Stomach (tissue), 9 donors: ENCODE measurements around the gene C8B. TPM values are rescaled to one million over a fixed set of nuclear protein-coding genes. Genes with fewer than 3 reads are reported as not detected.

ENCODE experiments used
- DNase-seq, 2 donors: peaks; one replicate each; pipeline versions ENCODE4 v3.0.0 to v3.0.0-alpha.2; 2013 to 2019
- H3K27ac ChIP-seq, 5 donors: fragments of 200-600 bp in 4 of 5; sonication (generic) in 4 of 5; one replicate each; pipeline ENCODE4 v1.5.1; 2013 to 2019; ENCODE audit warnings: mild to moderate bottlenecking in 1 of 5, moderate library complexity in 1 of 5
- H3K27me3 ChIP-seq, 3 donors: fragments of 200-600 bp; sonication (generic); one replicate each; pipeline ENCODE4 v1.5.1; 2017 to 2019; ENCODE audit warnings: mixed run types in 1 of 3
- H3K36me3 ChIP-seq, 4 donors: fragments of 200-600 bp; sonication (generic); 1 replicate in 3 of 4; 2 replicates in 1 of 4; pipeline ENCODE4 v1.5.1; 2016 to 2019
- H3K4me1 ChIP-seq, 4 donors: fragments of 200-600 bp; sonication (generic); one replicate each; pipeline ENCODE4 v1.5.1; 2016 to 2019
- H3K4me3 ChIP-seq, 4 donors: fragments of 200-600 bp; sonication (generic) in 3 of 4; one replicate each; pipeline ENCODE4 v1.5.1; 2016 to 2019; ENCODE audit warnings: mild to moderate bottlenecking in 1 of 4
- H3K9me3 ChIP-seq, 4 donors: fragments of 200-600 bp; sonication (generic); one replicate each; pipeline ENCODE4 v1.5.1; 2016 to 2019
- EP300 ChIP-seq: sonication (generic); formaldehyde crosslinking; IDR thresholded peaks from one replicate; pipeline ENCODE4 v1.6.1; 2017; ENCODE audit warnings: antibody characterized with exemption
- POLR2A ChIP-seq, 4 donors: fragments of 450-650 bp; IDR thresholded peaks; one replicate each; pipeline ENCODE4 v1.6.1; 2016; ENCODE audit warnings: antibody characterized with exemption in 4 of 4, control low read depth in 2 of 4, mild to moderate bottlenecking in 1 of 4, moderate library complexity in 1 of 4
- POLR2AphosphoS5 ChIP-seq, 3 donors: sonication (generic); formaldehyde crosslinking; IDR thresholded peaks; one replicate each; pipeline ENCODE4 v1.6.1; 2016; ENCODE audit warnings: antibody characterized with exemption in 3 of 3
- WGBS, 5 donors: extraction: QIAGEN DNeasy Blood & Tissue Kit in 3 of 5; methylation state at CpG; one replicate each; pipeline versions ENCODE4 v1.1.5 to v1.1.7; 2013 to 2018; 5-methylcytosine and 5-hydroxymethylcytosine counted together
- intact Hi-C: fragments of 100-400 bp; cut with DNase I; formaldehyde crosslinking; loops from one replicate; pipeline ENCODE4 v1.15.1; 2023; ENCODE audit warnings: low total_unique reads
- polyA plus RNA-seq, 3 donors: library from polyadenylated mRNA; stranded (reverse); fragments of 200-250 nt; gene quantifications; one replicate each; pipeline ENCODE4 v1.2.3, GENCODE V29; 2013
- total RNA-seq, 5 donors: library from RNA; depleted of rRNA; stranded (reverse); fragments of >200 nt; gene quantifications; one replicate each; pipeline versions ENCODE4 v1.1.0 to v1.2.3, GENCODE V29; 2014 to 2016
- TF ChIP-seq, protein P1 (sequence below), 7 experiments: fragments of 450-650 bp in 4 of 7; fragments of 200-600 bp in 3 of 7; sonication (generic) in 3 of 7; IDR thresholded peaks; one replicate each; pipeline ENCODE4 v1.5.1; 2016 to 2019; ENCODE audit warnings: antibody characterized with exemption in 7 of 7, control low read depth in 2 of 7, mild to moderate bottlenecking in 1 of 7
- donor health status: healthy with polysubstance abuse.
- donor health status: Bipolar disorder and iron deficiency.
- donor health status: healthy.

Gene C8B
- total and polyA plus RNA-seq, 8 donors = 0.15 to 0.25 TPM; not detected in 6

DNA sequence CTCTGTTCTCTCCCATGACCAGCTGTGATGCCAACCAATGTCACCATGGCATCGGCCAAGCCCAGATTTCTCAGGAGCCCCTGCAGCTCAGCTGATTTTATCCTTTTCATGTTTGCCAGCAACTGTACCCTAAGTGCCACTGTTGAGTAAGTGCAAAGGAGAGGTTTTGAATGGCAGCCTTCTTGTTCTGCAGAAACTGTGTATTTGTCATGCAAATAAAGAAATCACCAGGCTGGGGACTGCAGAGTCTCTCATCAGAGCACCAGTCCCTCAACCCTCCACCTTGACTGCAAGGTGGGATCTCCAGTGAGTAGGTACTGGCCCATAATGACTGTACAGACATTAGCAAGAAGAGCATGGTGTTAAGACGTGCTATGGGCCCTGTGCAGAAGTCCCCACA is 26.6 kb downstream of the C8B start:
- WGBS, 5 donors = 79 to 86% (median 83%) methylated on average over 2 of the region's 2 CpGs
- Histone ChIP-seq H3K9me3 (no peaks in the 10 kb centered on the region), H3K36me3 (no peaks in the 10 kb centered on the region), H3K27ac (no peak overlapping the region), H3K27me3 (no peaks in the 10 kb centered on the region), H3K4me1 (no peaks in the 10 kb centered on the region), H3K4me3 (no peak overlapping the region)
- intact Hi-C loops = no loop called here
- TF ChIP-seq EP300 = no peak
- no peak for TF ChIP-seq POLR2A (IDR thresholded peaks at IDR 0.05)
- TF ChIP-seq, protein P1, sequence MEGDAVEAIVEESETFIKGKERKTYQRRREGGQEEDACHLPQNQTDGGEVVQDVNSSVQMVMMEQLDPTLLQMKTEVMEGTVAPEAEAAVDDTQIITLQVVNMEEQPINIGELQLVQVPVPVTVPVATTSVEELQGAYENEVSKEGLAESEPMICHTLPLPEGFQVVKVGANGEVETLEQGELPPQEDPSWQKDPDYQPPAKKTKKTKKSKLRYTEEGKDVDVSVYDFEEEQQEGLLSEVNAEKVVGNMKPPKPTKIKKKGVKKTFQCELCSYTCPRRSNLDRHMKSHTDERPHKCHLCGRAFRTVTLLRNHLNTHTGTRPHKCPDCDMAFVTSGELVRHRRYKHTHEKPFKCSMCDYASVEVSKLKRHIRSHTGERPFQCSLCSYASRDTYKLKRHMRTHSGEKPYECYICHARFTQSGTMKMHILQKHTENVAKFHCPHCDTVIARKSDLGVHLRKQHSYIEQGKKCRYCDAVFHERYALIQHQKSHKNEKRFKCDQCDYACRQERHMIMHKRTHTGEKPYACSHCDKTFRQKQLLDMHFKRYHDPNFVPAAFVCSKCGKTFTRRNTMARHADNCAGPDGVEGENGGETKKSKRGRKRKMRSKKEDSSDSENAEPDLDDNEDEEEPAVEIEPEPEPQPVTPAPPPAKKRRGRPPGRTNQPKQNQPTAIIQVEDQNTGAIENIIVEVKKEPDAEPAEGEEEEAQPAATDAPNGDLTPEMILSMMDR (IDR thresholded peaks at IDR 0.05) = no peak
- TF ChIP-seq POLR2AphosphoS5 (IDR thresholded peaks at IDR 0.05) = no peak
- DNase-seq = no peak

DNA sequence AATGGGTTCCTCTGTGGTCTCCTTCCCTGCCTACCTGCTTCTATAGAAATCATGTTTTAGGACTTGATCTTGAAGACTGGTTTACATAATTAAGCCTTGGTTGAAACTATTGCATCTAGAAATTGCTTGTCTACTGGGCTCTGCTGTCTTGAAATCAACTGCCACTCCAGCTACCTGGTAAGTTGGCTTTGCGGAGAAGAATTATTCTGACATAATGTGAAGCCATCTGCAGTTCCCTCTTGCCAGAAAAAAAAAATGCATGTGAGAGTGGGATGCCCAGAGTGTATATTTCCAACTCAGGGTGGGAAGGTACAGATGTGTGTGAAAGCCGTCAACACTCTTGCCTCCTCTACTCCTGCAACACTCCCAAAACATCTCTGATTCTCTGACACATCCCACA is 27.2 kb downstream of the C8B start:
- H3K4me1 ChIP-seq = no peaks in the 10 kb centered on the region
- no peaks in the 10 kb centered on the region for H3K9me3 ChIP-seq
- H3K36me3 ChIP-seq = no peaks in the 10 kb centered on the region
- TF ChIP-seq POLR2A (IDR thresholded peaks at IDR 0.05) = no peak
- no peak for DNase-seq
- no peak overlapping the region for H3K4me3 ChIP-seq
- no peak overlapping the region for H3K27ac ChIP-seq
- no peaks in the 10 kb centered on the region for H3K27me3 ChIP-seq
- WGBS, 5 donors = 95 to 100% (median 97%) methylated on average over 2 of the region's 2 CpGs
- intact Hi-C loops = no loop called here

DNA sequence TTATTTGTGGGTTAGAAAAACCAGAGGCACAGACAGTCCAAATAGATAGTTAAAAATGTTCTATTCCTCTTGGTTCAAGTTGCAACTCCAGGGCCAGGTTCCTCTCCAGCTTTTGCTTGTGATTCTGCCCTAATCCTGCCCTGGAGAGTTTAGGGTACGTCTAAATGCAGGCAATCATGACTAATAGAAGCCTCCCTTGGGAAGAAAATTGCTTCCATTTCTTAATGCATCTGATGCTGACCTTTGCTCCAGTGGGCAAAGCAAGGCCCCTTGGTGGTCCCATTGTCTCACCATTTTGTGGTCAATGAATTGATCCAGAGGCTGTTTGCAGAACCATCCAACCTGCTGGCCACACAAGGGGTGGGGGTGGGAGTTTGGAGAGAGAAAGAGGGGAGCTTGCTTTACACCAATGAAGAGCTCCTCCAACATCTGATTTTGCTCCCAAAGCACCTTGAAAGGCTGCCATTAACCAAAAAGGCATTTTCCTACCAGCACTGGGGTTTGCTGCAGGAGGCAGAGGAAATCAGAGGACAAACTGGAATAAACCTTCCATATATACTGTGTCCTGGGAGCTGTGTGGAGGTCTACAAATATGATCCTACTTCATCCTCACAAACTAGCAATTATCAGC is 31.3 kb downstream of the C8B start:
- TF ChIP-seq, protein P1 (IDR thresholded peaks at IDR 0.05) = no peak
- TF ChIP-seq POLR2A (IDR thresholded peaks at IDR 0.05) (no peak), POLR2AphosphoS5 (IDR thresholded peaks at IDR 0.05) (no peak), EP300 (no peak)
- H3K36me3 ChIP-seq = no peaks in the 10 kb centered on the region
- DNase-seq = no peak
- no peaks in the 10 kb centered on the region for H3K9me3 ChIP-seq
- intact Hi-C loops = no loop called here
- 28 to 37% (median 33%) methylated on average over 1 of the region's 1 CpG for WGBS, 5 donors
- no peak overlapping the region for H3K27ac ChIP-seq
- H3K4me1 ChIP-seq = no peaks in the 10 kb centered on the region
- no peak overlapping the region for H3K4me3 ChIP-seq
- H3K27me3 ChIP-seq = no peaks in the 10 kb centered on the region

DNA sequence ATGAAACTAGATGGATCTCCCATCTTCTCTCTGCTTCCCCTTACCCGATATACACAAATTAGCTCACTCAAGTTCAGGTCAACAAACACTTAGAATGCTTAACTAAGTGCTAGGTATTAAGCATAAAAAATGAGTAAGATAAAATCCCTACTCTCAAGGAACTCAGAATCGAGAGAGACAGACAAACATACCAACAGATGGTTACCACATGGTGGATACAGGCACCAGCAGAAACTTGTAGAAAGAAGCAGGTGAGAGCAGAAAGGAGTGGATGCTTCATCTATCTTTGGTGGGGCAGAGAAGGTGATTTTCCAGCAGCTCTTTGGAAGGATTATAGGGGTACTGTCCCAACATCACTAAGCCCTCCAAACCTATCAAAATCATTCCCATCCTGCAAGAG is 32.2 kb downstream of the C8B start:
- TF ChIP-seq POLR2A (IDR thresholded peaks at IDR 0.05) (no peak), EP300 (no peak), POLR2AphosphoS5 (IDR thresholded peaks at IDR 0.05) (no peak)
- TF ChIP-seq, protein P1 (IDR thresholded peaks at IDR 0.05) = no peak
- WGBS, 5 donors = 49 to 62% (median 53%) methylated on average over 2 of the region's 2 CpGs
- Histone ChIP-seq H3K4me3 (no peak overlapping the region), H3K36me3 (no peaks in the 10 kb centered on the region), H3K27ac (no peak overlapping the region), H3K4me1 (no peaks in the 10 kb centered on the region), H3K9me3 (no peaks in the 10 kb centered on the region), H3K27me3 (no peaks in the 10 kb centered on the region)
- intact Hi-C loops = no loop called here
- no peak for DNase-seq

DNA sequence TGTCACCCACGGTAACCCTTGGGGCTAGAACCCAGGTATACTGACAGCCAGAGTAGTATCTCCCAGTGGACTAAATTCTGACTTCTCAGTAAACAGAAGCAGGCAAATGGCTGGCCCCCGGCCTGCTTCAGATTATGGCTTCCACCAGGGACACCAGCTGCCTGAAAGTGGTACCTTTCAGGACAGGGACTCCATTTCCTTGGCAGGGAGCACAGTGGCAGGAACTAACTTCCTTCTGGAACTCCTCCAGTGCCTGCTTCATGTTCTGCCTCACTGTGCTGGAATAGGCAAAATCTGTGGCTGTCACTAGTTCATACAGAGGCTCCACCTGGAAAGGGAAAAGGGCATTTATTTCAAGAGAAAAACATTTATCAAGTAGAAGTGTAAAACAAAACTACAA is 32.7 kb downstream of the C8B start:
- intact Hi-C loops = no loop called here
- no peak overlapping the region for H3K4me3 ChIP-seq
- no peaks in the 10 kb centered on the region for H3K9me3 ChIP-seq
- TF ChIP-seq POLR2A (IDR thresholded peaks at IDR 0.05) = no peak
- no peak for TF ChIP-seq EP300
- TF ChIP-seq POLR2AphosphoS5 (IDR thresholded peaks at IDR 0.05) = no peak
- TF ChIP-seq, protein P1 (IDR thresholded peaks at IDR 0.05) = no peak
- no peaks in the 10 kb centered on the region for H3K4me1 ChIP-seq
- WGBS, 5 donors = 62 to 82% (median 75%) methylated on average over 2 of the region's 2 CpGs
- no peaks in the 10 kb centered on the region for H3K36me3 ChIP-seq
- no peak for DNase-seq
- H3K27me3 ChIP-seq = no peaks in the 10 kb centered on the region
- no peak overlapping the region for H3K27ac ChIP-seq
